Esophagus muscularis mucosa (tissue), 4 donors: Measurements from ENCODE around the gene CD1E. TPM values are rescaled to one million over a fixed set of nuclear protein-coding genes. Genes with fewer than 3 reads are reported as not detected.

ENCODE experiments used
- DNase-seq: peaks from one replicate; pipeline ENCODE4 v3.0.0-alpha.2; 2017; ENCODE audit errors: extremely low spot score
- H3K27ac ChIP-seq, 4 donors: fragments of 200-600 bp; sonication (generic); replicated peaks in 1 of 4; 1 replicate in 3 of 4; 2 replicates in 1 of 4; pipeline ENCODE4 v1.5.1; 2016 to 2019; ENCODE audit warnings: mild to moderate bottlenecking in 1 of 4
- H3K27me3 ChIP-seq, 4 donors: fragments of 200-600 bp; sonication (generic); one replicate each; pipeline versions ENCODE4 v1.5.1 to v1.6.0; 2016 to 2019
- H3K36me3 ChIP-seq, 4 donors: fragments of 200-600 bp; sonication (generic); one replicate each; pipeline ENCODE4 v1.5.1; 2016 to 2019
- H3K4me1 ChIP-seq, 4 donors: fragments of 200-600 bp; sonication (generic); one replicate each; pipeline ENCODE4 v1.5.1; 2016 to 2019
- H3K4me3 ChIP-seq, 4 donors: fragments of 200-600 bp; sonication (generic); 1 replicate in 2 of 4; 2 replicates in 2 of 4; pipeline ENCODE4 v1.5.1; 2016 to 2019; ENCODE audit warnings: mild to moderate bottlenecking in 4 of 4, moderate library complexity in 1 of 4
- H3K9me3 ChIP-seq, 4 donors: fragments of 200-600 bp; sonication (generic); 1 replicate in 3 of 4; 2 replicates in 1 of 4; pipeline ENCODE4 v1.5.1; 2016 to 2019
- EP300 ChIP-seq: sonication (generic); formaldehyde crosslinking; IDR thresholded peaks from one replicate; pipeline ENCODE4 v1.6.1; 2017; ENCODE audit warnings: antibody characterized with exemption
- POLR2A ChIP-seq: fragments of 450-650 bp; IDR thresholded peaks from one replicate; pipeline ENCODE4 v1.6.1; 2017; ENCODE audit warnings: antibody characterized with exemption, moderate library complexity, mild to moderate bottlenecking, low read depth
- POLR2AphosphoS5 ChIP-seq, 2 donors: sonication (generic); formaldehyde crosslinking; IDR thresholded peaks; one replicate each; pipeline ENCODE4 v1.6.1; 2017; ENCODE audit warnings: antibody characterized with exemption in 2 of 2
- WGBS: methylation state at CpG from one replicate; pipeline ENCODE4 v1.1.5; 2018; 5-methylcytosine and 5-hydroxymethylcytosine counted together
- intact Hi-C: fragments of 100-400 bp; cut with DNase I; formaldehyde crosslinking; loops from one replicate; pipeline ENCODE4 v1.15.1; 2023
- total RNA-seq, 4 donors: library from RNA; depleted of rRNA; stranded (reverse); fragments of >200 nt; gene quantifications; one replicate each; pipeline versions ENCODE4 v1.1.0 to v1.2.1, GENCODE V29; 2016
- TF ChIP-seq, protein P1 (sequence below), 3 experiments: fragments of 200-600 bp in 2 of 3; fragments of 450-650 bp in 1 of 3; sonication (generic) in 2 of 3; IDR thresholded peaks; one replicate each; pipeline ENCODE4 v1.5.1; 2017 to 2019; ENCODE audit warnings: antibody characterized with exemption in 3 of 3, mild to moderate bottlenecking in 2 of 3, moderate library complexity in 1 of 3

CD1E gene
- total RNA-seq, 4 donors from 2014 or later = 0.23 to 0.99 TPM; not detected in 2

DNA sequence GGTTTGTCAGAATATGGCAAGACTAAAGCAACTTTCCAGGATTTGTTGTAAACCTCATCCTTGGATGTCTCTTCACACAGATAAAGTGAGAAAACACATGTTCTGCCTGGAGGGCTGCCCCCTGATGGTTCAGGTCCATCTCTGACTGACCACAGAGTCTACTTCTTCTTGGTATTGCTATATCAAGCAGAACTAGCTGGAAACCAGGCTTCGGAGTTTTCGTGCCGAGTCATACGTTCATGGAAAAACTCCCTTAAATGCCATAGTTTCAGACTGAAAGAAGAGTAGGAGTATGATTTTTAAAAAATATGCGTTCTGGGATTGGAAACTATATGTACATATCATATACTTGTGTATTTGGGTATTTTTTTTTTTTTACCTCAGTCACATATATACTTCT lies 39.8 kb downstream of the CD1E start:
- Histone ChIP-seq H3K4me3 (no peak overlapping the region), H3K9me3 (no peaks in the 10 kb centered on the region), H3K27ac (no peak overlapping the region), H3K36me3 (no peaks in the 10 kb centered on the region), H3K4me1 (no peaks in the 10 kb centered on the region), H3K27me3 (no peaks in the 10 kb centered on the region)
- intact Hi-C loops = no loop called here
- WGBS = 93% methylated on average over 5 of the region's 5 CpGs
- no peak for TF ChIP-seq POLR2AphosphoS5 (IDR thresholded peaks at IDR 0.05)
- TF ChIP-seq, protein P1, sequence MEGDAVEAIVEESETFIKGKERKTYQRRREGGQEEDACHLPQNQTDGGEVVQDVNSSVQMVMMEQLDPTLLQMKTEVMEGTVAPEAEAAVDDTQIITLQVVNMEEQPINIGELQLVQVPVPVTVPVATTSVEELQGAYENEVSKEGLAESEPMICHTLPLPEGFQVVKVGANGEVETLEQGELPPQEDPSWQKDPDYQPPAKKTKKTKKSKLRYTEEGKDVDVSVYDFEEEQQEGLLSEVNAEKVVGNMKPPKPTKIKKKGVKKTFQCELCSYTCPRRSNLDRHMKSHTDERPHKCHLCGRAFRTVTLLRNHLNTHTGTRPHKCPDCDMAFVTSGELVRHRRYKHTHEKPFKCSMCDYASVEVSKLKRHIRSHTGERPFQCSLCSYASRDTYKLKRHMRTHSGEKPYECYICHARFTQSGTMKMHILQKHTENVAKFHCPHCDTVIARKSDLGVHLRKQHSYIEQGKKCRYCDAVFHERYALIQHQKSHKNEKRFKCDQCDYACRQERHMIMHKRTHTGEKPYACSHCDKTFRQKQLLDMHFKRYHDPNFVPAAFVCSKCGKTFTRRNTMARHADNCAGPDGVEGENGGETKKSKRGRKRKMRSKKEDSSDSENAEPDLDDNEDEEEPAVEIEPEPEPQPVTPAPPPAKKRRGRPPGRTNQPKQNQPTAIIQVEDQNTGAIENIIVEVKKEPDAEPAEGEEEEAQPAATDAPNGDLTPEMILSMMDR (IDR thresholded peaks at IDR 0.05) = no peak
- TF ChIP-seq POLR2A = no peak
- TF ChIP-seq EP300 = no peak
- DNase-seq = no peak

DNA sequence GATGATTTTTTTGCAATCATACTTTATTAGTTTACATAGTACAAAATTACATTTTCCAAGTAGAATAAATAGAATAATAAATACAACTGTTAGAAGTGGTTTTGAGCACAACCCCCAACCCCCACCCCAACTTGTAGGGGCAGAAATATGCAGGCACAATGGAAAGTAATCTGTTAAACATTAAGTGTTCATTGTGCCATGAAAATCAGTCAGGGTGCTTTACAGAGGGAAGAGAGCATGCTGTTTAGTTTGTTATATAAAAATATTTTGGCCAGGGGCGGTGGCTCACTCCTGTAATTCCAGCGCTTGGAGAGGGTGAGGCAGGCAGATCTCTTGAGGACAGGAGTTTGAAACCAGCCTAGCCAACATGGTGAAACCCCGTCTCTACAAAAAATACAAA lies 43.0 kb downstream of the CD1E start:
- intact Hi-C loops = no loop called here
- WGBS = 76% methylated on average over 3 of the region's 3 CpGs
- H3K4me3 ChIP-seq = no peak overlapping the region
- DNase-seq = no peak
- TF ChIP-seq POLR2AphosphoS5 (IDR thresholded peaks at IDR 0.05) (no peak), POLR2A (no peak), EP300 (no peak)
- TF ChIP-seq, protein P1 (IDR thresholded peaks at IDR 0.05) = no peak
- no peaks in the 10 kb centered on the region for H3K36me3 ChIP-seq
- no peaks in the 10 kb centered on the region for H3K27me3 ChIP-seq
- H3K27ac ChIP-seq = no peak overlapping the region
- H3K4me1 ChIP-seq = no peaks in the 10 kb centered on the region
- H3K9me3 ChIP-seq = no peaks in the 10 kb centered on the region

DNA sequence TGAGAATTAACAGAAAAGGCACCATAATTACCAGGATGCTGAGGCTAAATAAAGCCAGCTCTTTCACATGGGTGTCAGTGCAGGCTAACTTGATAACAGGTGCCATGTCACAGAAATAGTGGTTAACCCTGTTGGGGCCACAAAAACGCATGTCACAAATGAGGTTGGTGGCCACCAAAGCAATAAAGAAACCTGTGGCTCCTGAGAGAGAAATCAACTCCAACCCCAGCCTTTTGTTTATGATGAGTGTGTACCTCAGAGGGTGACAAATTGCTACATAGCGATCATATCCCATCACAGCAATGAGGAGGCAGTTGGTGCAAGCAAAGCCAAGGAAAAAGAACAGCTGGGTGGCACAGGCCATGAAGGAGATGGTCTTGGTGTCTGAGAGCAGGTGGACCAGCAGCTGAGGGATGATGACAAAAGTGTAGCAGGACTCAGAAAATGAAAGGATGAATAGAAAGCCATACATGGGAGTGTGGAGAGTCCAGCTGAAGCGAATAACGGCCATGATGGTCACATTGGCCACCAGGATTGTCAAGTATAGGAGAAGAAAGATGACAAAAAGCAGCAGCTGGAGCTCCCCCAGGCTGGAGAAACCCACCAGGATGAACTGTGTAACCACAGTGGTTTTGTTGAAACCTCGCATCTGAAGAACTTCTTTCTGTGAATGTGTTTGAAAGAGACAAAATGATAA lies 45.3 kb downstream of the CD1E start, which contains the start of gene OR10T2:
OR10T2 (minus strand) TSS at position 649 of the 697 bp plus-strand sequence; CDS start at position 649, 0 bp downstream.
- intact Hi-C loops = no loop called here
- H3K4me1 ChIP-seq = no peaks in the 10 kb centered on the region
- WGBS = 70% methylated on average over 5 of the region's 5 CpGs
- no peak for DNase-seq
- H3K36me3 ChIP-seq = no peaks in the 10 kb centered on the region
- H3K27me3 ChIP-seq = no peaks in the 10 kb centered on the region
- H3K27ac ChIP-seq = no peak within 1 kb of the TSS
- no peak within 1 kb of the TSS for H3K4me3 ChIP-seq
- no peak for TF ChIP-seq POLR2A
- TF ChIP-seq, protein P1 (IDR thresholded peaks at IDR 0.05) = no peak
- no peak for TF ChIP-seq EP300
- no peak for TF ChIP-seq POLR2AphosphoS5 (IDR thresholded peaks at IDR 0.05)
- no peaks in the 10 kb centered on the region for H3K9me3 ChIP-seq

DNA sequence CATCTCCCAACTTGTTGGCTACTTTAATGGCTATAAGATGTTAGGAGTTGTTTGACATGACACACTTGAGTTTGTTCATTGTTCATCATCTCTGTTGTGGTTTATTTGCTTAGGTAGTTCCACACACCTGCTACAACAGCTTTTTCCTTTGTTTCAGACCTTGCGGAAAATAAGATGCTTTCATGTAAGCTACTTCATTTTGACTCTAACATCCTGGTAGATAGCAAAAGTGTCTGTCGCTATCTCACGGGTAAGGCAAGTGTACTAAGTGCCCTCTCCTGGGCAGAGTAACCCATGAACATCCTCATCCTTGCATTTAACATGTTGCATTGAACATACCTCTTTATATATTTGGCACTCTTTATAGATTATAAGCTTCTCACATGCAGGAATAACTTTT lies 47.2 kb downstream of the CD1E start:
- H3K27ac ChIP-seq = no peak overlapping the region
- H3K36me3 ChIP-seq = no peaks in the 10 kb centered on the region
- TF ChIP-seq, protein P1 (IDR thresholded peaks at IDR 0.05) = no peak
- TF ChIP-seq POLR2A (no peak), POLR2AphosphoS5 (IDR thresholded peaks at IDR 0.05) (no peak), EP300 (no peak)
- no peak overlapping the region for H3K4me3 ChIP-seq
- DNase-seq = no peak
- no peaks in the 10 kb centered on the region for H3K4me1 ChIP-seq
- no peaks in the 10 kb centered on the region for H3K27me3 ChIP-seq
- no peaks in the 10 kb centered on the region for H3K9me3 ChIP-seq
- intact Hi-C loops = no loop called here
- WGBS = 85% methylated on average over 3 of the region's 3 CpGs

DNA sequence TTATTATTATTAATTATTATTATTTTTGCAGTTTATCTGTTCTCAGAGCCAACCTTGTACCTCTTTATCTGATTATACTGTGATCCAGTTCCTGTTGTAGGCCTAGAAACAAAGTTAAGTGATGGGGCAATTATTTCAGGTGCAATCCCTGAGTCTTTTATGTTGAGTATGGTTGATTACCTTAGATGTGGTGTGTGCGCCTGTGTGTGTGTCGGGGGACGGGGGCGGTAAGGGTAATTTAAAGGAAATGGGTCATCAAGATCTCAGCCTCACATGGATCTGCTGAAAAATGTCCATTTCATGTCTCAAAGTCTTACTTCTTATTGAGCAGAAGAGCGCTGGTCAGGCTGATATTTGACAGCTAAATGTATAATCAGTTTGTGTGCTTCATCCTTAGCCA lies 53.4 kb downstream of the CD1E start:
- no peak overlapping the region for H3K27ac ChIP-seq
- DNase-seq = no peak
- H3K27me3 ChIP-seq = no peaks in the 10 kb centered on the region
- intact Hi-C loops = no loop called here
- WGBS = 82% methylated on average over 5 of the region's 5 CpGs
- no peaks in the 10 kb centered on the region for H3K9me3 ChIP-seq
- no peaks in the 10 kb centered on the region for H3K36me3 ChIP-seq
- no peak for TF ChIP-seq POLR2AphosphoS5 (IDR thresholded peaks at IDR 0.05)
- TF ChIP-seq, protein P1 (IDR thresholded peaks at IDR 0.05) = no peak
- TF ChIP-seq EP300 = no peak
- no peak for TF ChIP-seq POLR2A
- no peaks in the 10 kb centered on the region for H3K4me1 ChIP-seq
- H3K4me3 ChIP-seq = no peak overlapping the region
